ENCODE measurements around the gene IFNLR1. TPM values are rescaled to one million over a fixed set of nuclear protein-coding genes. Genes with fewer than 3 reads are reported as not detected.

Gene IFNLR1
- total and polyA plus RNA-seq, 2 donors from 2014 or later, result 1.6 to 4.8 TPM

DNA sequence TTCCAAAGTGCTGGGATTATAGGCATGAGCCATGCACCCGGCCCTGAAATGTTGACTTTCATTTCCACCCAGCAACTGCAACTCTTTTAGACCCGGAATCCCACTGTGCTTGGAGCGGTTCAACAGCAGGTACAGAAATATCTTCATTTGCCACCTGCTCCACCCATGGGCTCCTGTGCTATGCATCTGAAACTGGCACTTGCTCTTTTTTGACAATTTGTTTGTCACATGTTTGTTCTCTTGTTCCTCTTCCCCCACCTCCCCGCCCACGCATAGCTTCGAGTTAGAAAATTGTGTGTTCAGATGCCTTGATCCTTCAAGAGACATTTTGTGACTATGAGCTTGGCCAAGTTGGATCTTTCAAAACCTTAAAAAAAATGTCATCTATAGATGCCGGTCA, 2.4 kb upstream of the IFNLR1 start:
- FAIRE-seq (no peak), DNase-seq (no peak)
- H3K9ac ChIP-seq (ENCODE audit: low read length in 3 of 3), result no peak overlapping the region
- TF ChIP-seq, protein P1, sequence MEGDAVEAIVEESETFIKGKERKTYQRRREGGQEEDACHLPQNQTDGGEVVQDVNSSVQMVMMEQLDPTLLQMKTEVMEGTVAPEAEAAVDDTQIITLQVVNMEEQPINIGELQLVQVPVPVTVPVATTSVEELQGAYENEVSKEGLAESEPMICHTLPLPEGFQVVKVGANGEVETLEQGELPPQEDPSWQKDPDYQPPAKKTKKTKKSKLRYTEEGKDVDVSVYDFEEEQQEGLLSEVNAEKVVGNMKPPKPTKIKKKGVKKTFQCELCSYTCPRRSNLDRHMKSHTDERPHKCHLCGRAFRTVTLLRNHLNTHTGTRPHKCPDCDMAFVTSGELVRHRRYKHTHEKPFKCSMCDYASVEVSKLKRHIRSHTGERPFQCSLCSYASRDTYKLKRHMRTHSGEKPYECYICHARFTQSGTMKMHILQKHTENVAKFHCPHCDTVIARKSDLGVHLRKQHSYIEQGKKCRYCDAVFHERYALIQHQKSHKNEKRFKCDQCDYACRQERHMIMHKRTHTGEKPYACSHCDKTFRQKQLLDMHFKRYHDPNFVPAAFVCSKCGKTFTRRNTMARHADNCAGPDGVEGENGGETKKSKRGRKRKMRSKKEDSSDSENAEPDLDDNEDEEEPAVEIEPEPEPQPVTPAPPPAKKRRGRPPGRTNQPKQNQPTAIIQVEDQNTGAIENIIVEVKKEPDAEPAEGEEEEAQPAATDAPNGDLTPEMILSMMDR (IDR thresholded peaks at IDR 0.05; ENCODE audit: borderline replicate concordance, extremely low read depth, insufficient read depth), result no peak
- no peak overlapping the region for H3K4me3 ChIP-seq (ENCODE audit: low read length in 3 of 3)
- H3K36me3 ChIP-seq (ENCODE audit: control insufficient read depth in 2 of 3, insufficient read depth in 3 of 3, low read length in 3 of 3), result no peaks in the 10 kb centered on the region
- no peaks in the 10 kb centered on the region for H3K9me3 ChIP-seq (ENCODE audit: control insufficient read depth in 2 of 3, insufficient read depth in 1 of 3, low read length in 3 of 3)
- peaks cover 0 to 4% (median 0%) of the 10 kb centered on the region in 3 donors for H3K4me1 ChIP-seq (ENCODE audit: control insufficient read depth in 2 of 3, insufficient read depth in 2 of 3, low read depth in 1 of 3, low read length in 3 of 3)
- H3K27me3 ChIP-seq (ENCODE audit: control insufficient read depth, insufficient read depth, low read length), result no peaks in the 10 kb centered on the region
- H3K27ac ChIP-seq (ENCODE audit: low read depth in 2 of 2, low read length in 2 of 2), result no peak overlapping the region
- intact Hi-C loops (cut with DNase I), result no loop called here

DNA sequence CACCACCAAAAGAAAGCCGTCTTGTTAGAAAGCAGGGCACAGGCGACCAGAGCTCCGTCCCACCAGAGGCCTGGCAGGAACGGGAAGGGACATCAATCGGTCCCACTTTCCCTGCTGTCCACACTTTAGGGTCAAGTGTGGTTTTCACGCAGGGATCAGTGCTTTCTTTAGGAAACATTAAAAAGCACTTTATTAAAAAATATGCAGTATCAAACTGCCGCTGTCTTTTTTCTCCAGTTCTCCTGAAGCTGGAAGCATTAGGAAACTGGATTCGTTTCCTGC, 437 bp downstream of the IFNLR1 start:
- H3K9ac ChIP-seq (ENCODE audit: low read length in 3 of 3), result peak overlapping the region in 2 of 3 donors; percentile 2 to 81
- TF ChIP-seq, protein P1 (IDR thresholded peaks at IDR 0.05; ENCODE audit: borderline replicate concordance, extremely low read depth, insufficient read depth), result no peak
- H3K27ac ChIP-seq (ENCODE audit: low read depth in 2 of 2, low read length in 2 of 2), result peak overlapping the region; percentile 78 to 80

DNA sequence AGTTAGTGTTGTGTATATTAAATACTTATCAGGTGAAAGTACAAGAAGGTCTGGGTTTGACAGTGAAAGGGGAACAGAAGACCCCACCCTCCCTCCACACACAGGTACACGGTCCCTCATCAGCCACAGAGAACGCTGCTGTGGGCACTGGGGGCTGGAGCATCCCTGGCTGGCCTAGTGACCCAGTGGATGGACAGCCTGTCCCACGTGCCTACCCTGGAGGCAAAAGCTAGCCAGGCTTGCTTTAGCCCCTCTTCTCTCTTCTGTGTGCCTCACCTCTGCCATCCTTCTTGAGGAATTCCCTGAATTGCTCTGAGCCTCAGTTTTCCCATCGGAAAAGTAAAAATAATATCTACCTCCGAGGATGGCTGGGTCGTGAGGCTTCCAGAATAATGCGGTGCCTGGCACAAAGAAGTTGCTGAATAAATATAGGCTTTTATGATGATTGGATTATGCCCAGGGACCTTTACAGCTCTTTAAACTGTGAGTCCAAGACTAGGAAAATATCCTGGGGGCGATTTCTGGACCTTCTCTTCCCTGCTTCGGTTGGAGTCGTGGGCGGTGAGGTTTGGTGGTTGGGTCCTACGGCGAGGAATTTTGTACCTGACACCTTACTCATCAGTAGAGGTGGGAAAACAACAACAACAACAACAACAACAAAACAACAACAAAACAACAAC, 918 bp downstream of the IFNLR1 start:
- no peak for DNase-seq
- TF ChIP-seq, protein P1 (IDR thresholded peaks at IDR 0.05; ENCODE audit: borderline replicate concordance, extremely low read depth, insufficient read depth), result no peak
- Histone ChIP-seq H3K9me3 (ENCODE audit: control insufficient read depth in 2 of 3, insufficient read depth in 1 of 3, low read length in 3 of 3) (no peaks in the 10 kb centered on the region), H3K4me3 (ENCODE audit: low read length in 3 of 3) (peak overlapping the region in 2 of 3 donors; percentile 55 to 73), H3K27me3 (ENCODE audit: control insufficient read depth, insufficient read depth, low read length) (no peaks in the 10 kb centered on the region), H3K27ac (ENCODE audit: low read depth in 2 of 2, low read length in 2 of 2) (peak overlapping the region; percentile 8 to 78), H3K9ac (ENCODE audit: low read length in 3 of 3) (peak overlapping the region in 1 of 3 donors; percentile 81), H3K4me1 (ENCODE audit: control insufficient read depth in 2 of 3, insufficient read depth in 2 of 3, low read depth in 1 of 3, low read length in 3 of 3) (peaks cover 0 to 4% (median 0%) of the 10 kb centered on the region in 3 donors), H3K36me3 (ENCODE audit: control insufficient read depth in 2 of 3, insufficient read depth in 3 of 3, low read length in 3 of 3) (no peaks in the 10 kb centered on the region)
- intact Hi-C loops (cut with DNase I), result no loop called here
- FAIRE-seq, result no peak

More for the DNA sequence above, 437 bp downstream of the IFNLR1 start:
- peak overlapping the region; percentile 17 to 73 (median 55) for H3K4me3 ChIP-seq (ENCODE audit: low read length in 3 of 3)
- intact Hi-C loops (cut with DNase I), result no loop called here
- DNase-seq (no peak), FAIRE-seq (no peak)
- H3K9me3 ChIP-seq (ENCODE audit: control insufficient read depth in 2 of 3, insufficient read depth in 1 of 3, low read length in 3 of 3), result no peaks in the 10 kb centered on the region
- no peaks in the 10 kb centered on the region for H3K27me3 ChIP-seq (ENCODE audit: control insufficient read depth, insufficient read depth, low read length)
- H3K4me1 ChIP-seq (ENCODE audit: control insufficient read depth in 2 of 3, insufficient read depth in 2 of 3, low read depth in 1 of 3, low read length in 3 of 3), result peaks cover 0 to 4% (median 0%) of the 10 kb centered on the region in 3 donors
- no peaks in the 10 kb centered on the region for H3K36me3 ChIP-seq (ENCODE audit: control insufficient read depth in 2 of 3, insufficient read depth in 3 of 3, low read length in 3 of 3)

DNA sequence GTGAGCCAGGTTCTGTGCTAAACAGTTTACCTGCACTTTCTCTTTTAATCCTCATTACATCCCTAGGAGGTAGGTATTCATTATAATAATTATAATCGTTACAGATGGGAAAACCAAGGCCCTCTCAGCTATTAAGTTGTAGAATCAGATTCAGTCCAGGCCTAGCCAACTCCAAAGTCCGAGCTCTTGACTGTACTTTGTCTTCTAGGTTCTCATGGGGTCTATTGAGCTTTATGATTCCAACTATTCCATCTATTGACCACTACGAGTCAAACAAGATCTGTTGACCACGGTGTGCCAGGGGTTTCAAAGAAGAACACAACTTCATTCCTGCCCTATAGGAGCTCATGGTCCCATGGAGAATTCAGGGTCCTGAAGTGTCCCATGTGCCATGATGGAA, 2.0 kb downstream of the IFNLR1 start:
- intact Hi-C loops (cut with DNase I), result no loop called here
- peaks cover 0 to 4% (median 0%) of the 10 kb centered on the region in 3 donors for H3K4me1 ChIP-seq (ENCODE audit: control insufficient read depth in 2 of 3, insufficient read depth in 2 of 3, low read depth in 1 of 3, low read length in 3 of 3)
- no peak for FAIRE-seq

More for the DNA sequence above, 2.0 kb downstream of the IFNLR1 start:
- DNase-seq, result no peak
- TF ChIP-seq, protein P1 (IDR thresholded peaks at IDR 0.05; ENCODE audit: borderline replicate concordance, extremely low read depth, insufficient read depth), result no peak
- Histone ChIP-seq H3K36me3 (ENCODE audit: control insufficient read depth in 2 of 3, insufficient read depth in 3 of 3, low read length in 3 of 3) (no peaks in the 10 kb centered on the region), H3K9ac (ENCODE audit: low read length in 3 of 3) (no peak overlapping the region), H3K27ac (ENCODE audit: low read depth in 2 of 2, low read length in 2 of 2) (no peak overlapping the region), H3K9me3 (ENCODE audit: control insufficient read depth in 2 of 3, insufficient read depth in 1 of 3, low read length in 3 of 3) (no peaks in the 10 kb centered on the region), H3K27me3 (ENCODE audit: control insufficient read depth, insufficient read depth, low read length) (no peaks in the 10 kb centered on the region), H3K4me3 (ENCODE audit: low read length in 3 of 3) (no peak overlapping the region)
